Stimulated activated CD4-positive, alpha-beta T cell treated with anti-CD3 and anti-CD28 coated beads, Interleukin-4, amount 100 ng/mL, for 1 hour (primary cell): ENCODE measurements around the gene KIAA1755.

Experiments
- DNase-seq: peaks from one replicate; pipeline ENCODE4 v3.0.0-alpha.2; 2020

KIAA1755 gene

DNA sequence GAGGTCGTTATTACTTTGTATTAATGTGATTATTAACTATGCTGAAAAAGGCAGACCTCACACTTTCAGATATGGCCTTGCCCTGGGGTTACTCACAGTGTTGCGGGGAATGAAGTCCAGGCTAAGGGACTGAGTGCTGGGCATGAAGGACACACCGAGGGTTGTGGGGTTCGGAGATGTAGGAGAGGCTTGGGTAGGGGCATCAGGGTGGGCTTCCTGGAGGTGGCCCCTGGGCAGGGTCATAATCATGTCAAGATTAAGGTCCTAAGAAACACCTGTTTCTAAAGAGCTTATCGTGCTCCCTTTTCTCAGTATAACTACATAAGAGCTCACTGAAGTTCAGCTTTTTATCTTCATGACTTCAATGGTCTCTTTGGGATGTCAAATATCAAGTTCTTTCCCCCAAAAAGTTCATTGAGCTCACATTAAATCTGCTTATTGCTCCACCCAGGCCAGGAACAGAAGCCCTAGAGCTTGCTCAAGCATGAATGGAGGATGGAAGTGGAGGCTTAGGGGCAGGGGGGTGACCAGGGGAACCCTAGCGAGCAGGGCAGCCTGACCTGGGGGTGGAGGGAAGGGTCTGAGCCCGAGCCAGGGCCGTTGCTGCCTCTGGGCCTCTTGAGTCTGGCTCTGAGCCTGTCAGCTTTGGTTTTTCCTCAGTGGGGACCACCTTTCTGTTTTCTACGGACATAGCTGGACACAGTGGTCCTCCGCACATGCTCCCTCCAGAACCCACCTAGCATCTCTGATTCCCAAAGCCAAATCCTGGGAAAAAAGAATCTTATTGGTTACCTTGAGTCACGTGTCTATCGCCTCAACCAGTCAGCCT is 58.2 kb downstream of the KIAA1755 start:
- no peak for DNase-seq

DNA sequence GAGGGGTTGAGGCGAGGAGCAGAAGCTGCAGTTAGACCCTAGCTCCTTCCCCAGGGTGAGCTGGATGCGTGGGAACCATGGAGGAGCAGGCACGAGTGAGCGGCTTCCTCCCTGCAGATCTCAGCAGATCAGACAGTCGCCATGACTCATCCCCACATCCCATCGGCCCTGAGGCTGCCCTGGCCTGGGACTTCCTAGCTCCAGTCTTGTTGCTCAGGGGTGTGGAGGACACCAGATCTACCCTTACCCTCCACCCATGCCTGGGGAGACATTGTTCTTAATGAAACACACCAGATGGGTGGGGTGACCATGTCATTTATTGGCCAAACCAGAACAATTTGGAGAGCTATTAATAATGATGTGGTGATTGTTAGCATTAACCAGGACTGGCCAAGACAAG is 59.2 kb downstream of the KIAA1755 start:
- DNase-seq, result no peak

GRCh38 chr20:38200646-38201045 is 59.9 kb downstream of the KIAA1755 start:
- DNase-seq, result no peak

- DNase-seq, result no peak
Observed at GRCh38 chr20:38199501-38200390, 60.8 kb downstream of the KIAA1755 start.

DNA sequence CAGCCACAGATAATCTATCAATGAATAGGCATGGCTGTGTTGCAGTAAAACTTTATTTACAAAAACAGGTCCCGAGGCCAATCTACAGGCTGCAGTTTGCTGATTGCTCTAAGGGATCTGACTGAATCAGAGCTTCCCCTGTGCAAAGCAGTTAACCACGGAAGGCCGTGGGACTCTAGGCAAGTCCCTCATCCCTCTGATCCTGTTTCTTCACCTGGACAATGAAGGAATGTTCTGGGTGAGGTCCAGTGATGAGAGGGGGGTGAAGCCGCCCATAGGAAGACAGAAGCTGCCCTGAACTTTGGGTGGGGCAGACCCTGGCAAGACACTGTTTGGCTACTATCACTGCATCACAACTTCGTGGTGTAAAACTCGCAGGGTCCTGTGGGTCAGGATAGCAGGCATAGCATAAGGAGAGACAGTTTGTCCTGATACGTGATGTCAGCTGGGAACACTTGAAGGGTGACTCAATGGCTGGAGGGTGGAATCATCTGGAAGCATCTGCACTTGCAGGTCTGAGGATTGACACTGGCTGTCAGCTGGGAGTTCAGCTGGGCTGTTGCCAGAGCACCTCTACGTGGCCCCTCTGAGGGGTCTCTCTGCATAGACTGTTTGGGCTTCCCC is 62.2 kb downstream of the KIAA1755 start:
- no peak for DNase-seq

GRCh38 chr20:38197619-38198018 is 62.9 kb downstream of the KIAA1755 start:
- DNase-seq, result no peak

- no peak for DNase-seq
Observed at GRCh38 chr20:38197217-38197616, 63.3 kb downstream of the KIAA1755 start.

DNA sequence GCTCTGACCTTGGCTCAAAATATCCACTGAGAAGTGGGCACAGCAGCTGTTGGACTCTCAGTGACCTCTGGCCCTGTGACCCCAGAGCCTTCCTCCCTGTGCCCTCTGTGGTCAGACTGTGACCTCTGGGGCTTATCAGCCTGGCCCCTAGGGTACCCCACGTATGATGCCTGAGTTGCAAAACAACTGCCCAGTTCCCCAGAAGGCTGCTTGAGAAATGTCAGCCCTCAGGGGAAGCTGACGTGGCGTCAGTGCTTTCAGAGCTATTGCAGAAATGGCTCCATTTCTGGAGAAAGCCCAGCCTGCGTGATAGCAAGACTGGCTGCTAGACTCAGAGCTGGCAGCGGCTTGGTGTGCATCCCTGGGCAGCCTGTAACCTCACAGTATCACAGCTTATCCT is 63.9 kb downstream of the KIAA1755 start:
- DNase-seq, result no peak

- DNase-seq, result no peak
Observed at GRCh38 chr20:38196076-38196475, 64.5 kb downstream of the KIAA1755 start.

GRCh38 chr20:38195521-38195920 is 65.0 kb downstream of the KIAA1755 start:
- no peak for DNase-seq

- DNase-seq, result no peak
Observed at GRCh38 chr20:38194971-38195504, 65.5 kb downstream of the KIAA1755 start.

DNA sequence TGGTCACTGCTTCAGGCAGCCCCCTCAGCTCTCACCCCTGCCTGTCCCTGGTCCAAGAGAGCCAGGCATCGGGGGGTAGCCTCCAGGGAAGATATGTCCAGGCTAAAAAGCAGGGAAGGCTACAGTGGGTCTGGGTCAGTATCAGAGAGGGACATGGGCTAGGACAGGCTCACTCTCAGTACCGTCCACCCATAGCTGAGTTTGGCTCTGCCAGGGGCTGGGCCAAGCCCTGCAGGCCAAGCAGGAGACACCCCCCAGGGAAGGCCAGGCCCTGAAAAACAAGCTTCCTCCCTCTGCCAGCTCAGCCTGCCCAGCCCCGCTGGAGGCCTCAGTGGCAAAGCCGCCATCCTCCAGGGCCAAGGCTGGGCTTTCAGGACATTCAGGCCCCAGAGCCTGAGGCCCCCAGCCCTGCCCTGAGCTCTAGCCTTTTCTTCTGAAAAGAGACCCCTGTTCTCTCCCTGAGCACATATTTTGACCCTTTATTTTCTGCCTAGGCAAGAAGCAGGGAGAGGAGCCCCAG is 66.9 kb downstream of the KIAA1755 start:
- no peak for DNase-seq

DNA sequence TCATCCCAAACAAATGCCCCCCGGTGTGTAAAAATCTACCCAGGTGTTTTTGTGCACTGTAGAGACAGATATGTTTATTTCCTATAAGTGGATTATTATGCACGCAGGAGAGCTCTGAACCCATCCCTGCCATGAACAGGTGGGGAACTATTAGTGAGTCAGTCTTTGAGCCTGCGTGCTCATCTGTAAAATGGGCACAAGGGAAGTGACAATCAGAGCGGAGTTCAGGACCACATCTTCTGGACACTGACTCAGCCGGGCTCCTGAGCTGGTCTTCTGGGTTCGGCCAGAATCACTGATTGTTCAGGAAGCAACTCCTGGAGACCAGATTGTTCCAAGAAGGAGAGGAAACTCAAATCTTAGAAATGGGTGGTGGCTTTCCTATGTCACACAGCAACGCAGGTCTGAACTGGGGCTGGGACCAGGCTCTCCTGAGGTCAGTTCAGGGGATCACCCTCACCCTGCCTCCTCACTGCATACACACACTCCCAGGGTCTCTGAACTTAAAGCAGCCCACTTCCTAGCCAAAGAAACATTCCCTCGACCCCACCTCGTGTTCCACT is 68.1 kb downstream of the KIAA1755 start:
- DNase-seq, result no peak

GRCh38 chr20:38191654-38192053 is 68.9 kb downstream of the KIAA1755 start:
- DNase-seq, result no peak

DNA sequence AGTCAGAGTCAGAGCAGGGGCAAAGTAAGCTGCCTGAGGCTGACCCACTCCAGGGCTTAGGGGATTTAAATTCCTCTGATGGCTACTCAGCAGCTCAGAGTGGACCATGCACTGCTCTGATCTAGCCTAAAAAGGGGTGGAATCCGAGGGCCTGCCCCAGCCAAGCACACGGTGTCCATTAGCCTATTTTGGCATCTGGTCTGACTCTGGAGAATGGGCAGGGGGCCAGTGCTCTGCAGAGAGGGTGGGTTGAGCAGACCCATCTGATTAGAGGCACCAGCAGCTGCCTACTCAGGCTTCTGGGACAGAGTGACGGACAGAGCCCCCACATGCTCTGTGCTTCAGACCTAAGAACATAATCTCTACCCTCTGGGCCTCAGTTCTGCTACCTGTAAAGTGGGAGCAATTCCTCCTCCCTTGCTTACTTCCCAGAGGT is 69.6 kb downstream of the KIAA1755 start:
- DNase-seq, result no peak

DNA sequence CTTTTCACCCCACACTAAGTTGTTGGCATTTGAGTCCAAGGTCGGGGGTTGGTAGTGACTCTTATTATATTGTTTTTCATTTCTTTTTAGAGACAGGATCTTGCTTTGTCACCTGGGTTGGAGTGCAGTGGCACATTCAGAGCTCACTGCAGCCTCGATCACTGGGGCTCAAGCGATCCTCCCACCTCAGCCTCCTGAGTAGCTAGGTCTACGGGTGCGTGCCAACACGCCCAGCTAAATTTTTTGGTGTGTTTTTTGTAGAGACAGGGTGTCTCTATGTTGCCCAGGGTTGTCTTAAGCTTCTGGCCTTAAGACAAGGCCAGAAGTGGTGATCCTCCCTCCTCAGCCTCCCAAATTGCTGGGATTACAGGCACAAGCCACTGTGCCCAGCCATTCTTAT is 70.4 kb downstream of the KIAA1755 start:
- DNase-seq, result no peak

- DNase-seq, result no peak
Observed at GRCh38 chr20:38187517-38187916, 73.0 kb downstream of the KIAA1755 start.

DNA sequence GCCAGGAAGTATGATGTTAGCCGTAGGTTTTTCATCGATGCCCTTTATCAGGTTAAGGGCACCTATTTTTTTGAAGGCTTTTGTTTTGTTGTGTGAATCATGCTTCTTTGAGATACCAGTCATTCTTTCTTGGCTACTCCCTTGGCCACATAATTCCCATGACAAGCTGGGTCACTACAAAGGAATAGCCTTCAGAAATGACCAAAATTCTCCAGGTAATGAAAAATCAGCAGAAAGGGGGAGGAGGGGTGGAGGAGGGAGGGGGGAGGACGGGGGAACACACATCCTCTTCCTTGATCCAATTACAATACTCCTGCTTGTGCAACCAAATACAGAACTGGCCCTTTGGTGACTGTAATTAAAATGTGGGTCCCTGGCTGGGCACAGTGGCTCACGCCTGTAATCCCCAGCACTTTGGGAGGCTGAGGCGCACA is 73.7 kb downstream of the KIAA1755 start:
- DNase-seq, result no peak

GRCh38 chr20:38184101-38184500 is 76.4 kb downstream of the KIAA1755 start:
- no peak for DNase-seq

DNA sequence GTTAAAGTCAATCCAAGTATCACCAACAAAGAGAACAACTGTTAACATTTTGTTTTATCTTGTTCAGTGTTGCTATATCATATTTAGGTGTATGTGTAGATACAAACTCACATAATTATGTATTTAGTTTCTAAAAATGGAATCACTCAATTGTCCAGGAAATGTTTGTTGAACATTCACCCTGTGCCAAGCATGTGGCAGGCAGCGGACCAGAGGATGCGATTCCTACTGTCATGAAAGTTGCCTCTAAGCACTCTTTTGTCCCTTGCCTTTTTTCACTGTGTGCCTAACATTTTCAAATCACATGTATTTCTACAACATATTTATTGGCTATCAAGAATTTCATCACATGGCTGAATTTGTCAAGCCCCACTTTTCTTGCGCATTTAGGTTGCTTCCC is 78.6 kb downstream of the KIAA1755 start:
- no peak for DNase-seq

DNA sequence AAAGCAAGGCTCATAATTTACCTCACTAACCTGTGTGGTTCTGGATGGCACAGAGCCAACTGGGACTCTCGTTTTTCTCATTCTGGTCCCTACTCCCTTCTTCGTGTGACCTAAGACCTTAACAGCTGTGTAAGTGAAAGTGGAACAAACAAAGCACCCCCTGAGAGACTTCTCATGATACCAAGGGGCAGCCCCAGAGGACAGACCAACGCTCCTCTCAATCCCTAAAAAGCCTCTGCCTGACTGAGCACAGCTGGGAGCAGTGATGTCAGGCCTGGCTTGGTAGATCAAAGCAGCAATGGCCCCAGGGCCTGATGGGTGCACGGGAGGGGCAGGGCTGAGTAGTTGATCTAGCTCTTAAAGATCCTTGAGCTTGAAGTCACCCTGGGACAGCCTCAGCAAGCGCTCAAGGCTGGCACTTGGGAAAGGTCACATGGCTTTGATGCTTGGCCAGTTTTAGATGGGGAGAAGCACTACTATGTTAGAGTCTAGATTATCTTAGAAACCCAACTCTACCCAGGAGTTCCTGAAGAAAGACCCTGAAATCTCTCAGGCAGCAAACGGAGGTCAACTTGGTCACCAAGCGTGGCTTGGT is 79.2 kb downstream of the KIAA1755 start:
- DNase-seq, result no peak

DNA sequence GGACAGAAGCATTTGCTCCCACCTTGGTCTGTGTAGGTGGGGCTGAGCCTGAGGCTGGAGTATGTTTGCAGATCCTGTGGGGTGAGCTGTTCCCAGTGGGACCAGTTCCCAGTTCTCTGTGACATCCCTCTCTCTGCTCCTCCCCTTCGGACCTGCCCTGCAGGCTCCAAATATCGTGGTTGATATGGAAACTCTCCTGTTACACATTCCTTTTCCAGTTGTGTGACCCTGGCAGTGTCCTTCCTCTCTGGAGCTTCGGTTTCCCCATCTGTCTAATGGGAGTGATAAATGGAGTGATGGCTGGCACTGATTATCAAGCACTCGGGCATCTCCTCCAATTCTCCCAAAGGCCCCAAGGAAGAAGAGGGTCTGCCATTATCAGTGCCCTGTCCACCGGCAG is 79.8 kb downstream of the KIAA1755 start:
- DNase-seq, result no peak
